Hepatocyte (in vitro differentiated cells): ENCODE measurements around the gene STK39. TPM values are rescaled to one million over a fixed set of nuclear protein-coding genes. Genes with fewer than 3 reads are reported as not detected.
A peak's percentile ranks its signal among the peaks of the same experiment; 100 is the strongest.

Experiments used
- DNase-seq: peaks from one replicate; pipeline ENCODE4 v3.0.0-alpha.2; 2016; ENCODE audit warnings: low spot score
- H2AFZ ChIP-seq: fragments of 200-600 bp; sonication (generic); 2 replicates; pipeline ENCODE4 v1.6.0; 2016; ENCODE audit warnings: antibody characterized with exemption, mild to moderate bottlenecking
- H3K27ac ChIP-seq: fragments of 200-600 bp; sonication (generic); 2 replicates; pipeline ENCODE4 v1.5.1; 2016; ENCODE audit warnings: mild to moderate bottlenecking
- H3K27me3 ChIP-seq: fragments of 200-600 bp; sonication (generic); 2 replicates; pipeline ENCODE4 v1.6.1; 2016
- H3K36me3 ChIP-seq: fragments of 200-600 bp; sonication (generic); replicated peaks from 2 replicates; pipeline ENCODE4 v1.5.1; 2016; ENCODE audit warnings: low read depth; ENCODE audit not compliant: insufficient read depth
- H3K4me1 ChIP-seq: fragments of 200-600 bp; sonication (generic); 2 replicates; pipeline ENCODE4 v1.5.1; 2016; ENCODE audit warnings: mild to moderate bottlenecking, moderate library complexity; ENCODE audit not compliant: insufficient read depth
- H3K4me2 ChIP-seq: fragments of 200-600 bp; sonication (generic); 2 replicates; pipeline ENCODE4 v1.6.0; 2016
- H3K4me3 ChIP-seq: fragments of 200-600 bp; sonication (generic); 2 replicates; pipeline ENCODE4 v1.5.1; 2016; ENCODE audit warnings: mild to moderate bottlenecking
- H3K79me2 ChIP-seq: fragments of 200-600 bp; sonication (generic); 2 replicates; pipeline ENCODE4 v1.6.0; 2017; ENCODE audit warnings: mild to moderate bottlenecking
- H3K9me2 ChIP-seq: fragments of 200-600 bp; sonication (generic); replicated peaks from 2 replicates; pipeline ENCODE4 v1.6.0; 2017; ENCODE audit warnings: mild to moderate bottlenecking; ENCODE audit not compliant: insufficient read depth
- H3K9me3 ChIP-seq: fragments of 200-600 bp; sonication (generic); 2 replicates; pipeline ENCODE4 v1.5.1; 2016; ENCODE audit warnings: low read depth, mild to moderate bottlenecking
- H4K20me1 ChIP-seq: fragments of 200-600 bp; sonication (generic); 2 replicates; pipeline ENCODE4 v1.6.0; 2016; ENCODE audit warnings: mild to moderate bottlenecking; ENCODE audit not compliant: insufficient read depth, poor library complexity, severe bottlenecking
- EZH2 ChIP-seq: fragments of 200-600 bp; sonication (generic); IDR thresholded peaks from 2 replicates; pipeline ENCODE4 v1.6.1; 2016; ENCODE audit warnings: antibody characterized with exemption, mild to moderate bottlenecking, borderline replicate concordance
- EZH2phosphoT487 ChIP-seq: fragments of 200-600 bp; sonication (generic); IDR thresholded peaks from one replicate; pipeline ENCODE4 v1.6.1; 2018; ENCODE audit warnings: antibody characterized with exemption, mild to moderate bottlenecking, low read depth, moderate library complexity; ENCODE audit not compliant: unreplicated experiment, severe bottlenecking
- WGBS: methylation state at CpG from one replicate; pipeline ENCODE4 v1.1.6; 2016; ENCODE audit warnings: low lambda C conversion rate; ENCODE audit errors: missing lambda C conversion rate; 5-methylcytosine and 5-hydroxymethylcytosine counted together
- polyA plus RNA-seq: library from polyadenylated mRNA; unstranded; fragments of >200 nt; fragmentation: Nextera tagmentation; extraction: Ambion mirVana; gene quantifications from 2 replicates; pipeline ENCODE4 v1.2.1, GENCODE V29; 2016
- total RNA-seq: library from RNA; depleted of rRNA; stranded (reverse); fragments of >200 nt; gene quantifications from 2 replicates; pipeline ENCODE4 v1.2.3, GENCODE V29; 2014
- TF ChIP-seq, protein P1 (sequence below): fragments of 200-600 bp; sonication (generic); IDR thresholded peaks from 2 replicates; pipeline ENCODE4 v1.5.1; 2016; ENCODE audit warnings: antibody characterized with exemption, mild to moderate bottlenecking; ENCODE audit not compliant: poor library complexity

Gene STK39
- total and polyA plus RNA-seq, 2 experiments from 2014 or later = 26.9 to 39.4 TPM

DNA sequence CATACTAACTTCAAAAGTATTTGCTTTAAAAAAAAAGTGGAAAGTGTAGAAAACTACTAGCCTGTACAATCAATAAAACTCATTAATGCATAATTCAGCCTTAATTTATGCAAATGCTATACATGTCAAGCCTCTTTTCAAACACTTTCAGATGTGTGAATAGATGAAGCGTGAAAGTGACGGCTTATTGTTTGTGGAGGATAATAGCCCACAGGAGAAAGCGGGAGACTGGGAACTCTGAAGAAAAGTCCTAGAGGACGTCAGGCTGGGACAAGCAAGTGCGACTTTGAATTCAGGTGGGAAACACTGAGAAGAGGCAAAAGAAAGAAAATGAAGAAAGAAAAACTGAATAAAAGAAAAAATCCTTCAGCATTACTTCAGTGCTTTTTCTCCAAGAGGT lies 108.5 kb downstream of the STK39 start:
- H3K27me3 ChIP-seq = no peaks in the 10 kb centered on the region
- H3K79me2 ChIP-seq = no peaks in the 10 kb centered on the region
- peaks cover 6% of the 10 kb centered on the region for H3K4me1 ChIP-seq
- H3K36me3 ChIP-seq = no peaks in the 10 kb centered on the region
- H3K9me2 ChIP-seq = no peaks in the 10 kb centered on the region
- H3K9me3 ChIP-seq = no peaks in the 10 kb centered on the region
- H3K4me3 ChIP-seq = no peak overlapping the region
- no peak overlapping the region for H3K4me2 ChIP-seq
- no peak overlapping the region for H3K27ac ChIP-seq
- 97% methylated on average over 5 of the region's 5 CpGs for WGBS
- no peaks in the 10 kb centered on the region for H4K20me1 ChIP-seq
- no peak for DNase-seq
- no peak overlapping the region for H2AFZ ChIP-seq
- TF ChIP-seq EZH2 = no peak
- TF ChIP-seq EZH2phosphoT487 = no peak
- TF ChIP-seq, protein P1, sequence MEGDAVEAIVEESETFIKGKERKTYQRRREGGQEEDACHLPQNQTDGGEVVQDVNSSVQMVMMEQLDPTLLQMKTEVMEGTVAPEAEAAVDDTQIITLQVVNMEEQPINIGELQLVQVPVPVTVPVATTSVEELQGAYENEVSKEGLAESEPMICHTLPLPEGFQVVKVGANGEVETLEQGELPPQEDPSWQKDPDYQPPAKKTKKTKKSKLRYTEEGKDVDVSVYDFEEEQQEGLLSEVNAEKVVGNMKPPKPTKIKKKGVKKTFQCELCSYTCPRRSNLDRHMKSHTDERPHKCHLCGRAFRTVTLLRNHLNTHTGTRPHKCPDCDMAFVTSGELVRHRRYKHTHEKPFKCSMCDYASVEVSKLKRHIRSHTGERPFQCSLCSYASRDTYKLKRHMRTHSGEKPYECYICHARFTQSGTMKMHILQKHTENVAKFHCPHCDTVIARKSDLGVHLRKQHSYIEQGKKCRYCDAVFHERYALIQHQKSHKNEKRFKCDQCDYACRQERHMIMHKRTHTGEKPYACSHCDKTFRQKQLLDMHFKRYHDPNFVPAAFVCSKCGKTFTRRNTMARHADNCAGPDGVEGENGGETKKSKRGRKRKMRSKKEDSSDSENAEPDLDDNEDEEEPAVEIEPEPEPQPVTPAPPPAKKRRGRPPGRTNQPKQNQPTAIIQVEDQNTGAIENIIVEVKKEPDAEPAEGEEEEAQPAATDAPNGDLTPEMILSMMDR = no peak

DNA sequence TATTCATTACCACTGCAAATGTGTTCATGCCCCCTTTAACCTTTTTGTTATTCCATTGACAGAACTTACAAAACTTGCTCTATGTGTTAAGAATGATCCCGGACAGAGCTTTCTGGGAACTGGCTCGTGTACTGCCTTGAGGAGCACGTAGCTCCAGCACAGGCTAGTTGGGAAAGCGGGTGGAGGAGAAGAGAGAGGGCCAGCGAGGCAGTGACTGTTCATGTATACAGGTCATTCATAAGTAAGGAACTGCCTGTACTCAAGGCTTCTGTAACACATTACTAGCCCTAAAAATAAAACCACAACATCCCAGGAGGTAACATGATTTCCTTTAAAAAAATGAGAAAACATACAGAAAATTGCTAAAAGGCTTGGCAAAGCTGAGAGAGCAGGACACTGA lies 109.0 kb downstream of the STK39 start:
- Histone ChIP-seq H4K20me1 (no peaks in the 10 kb centered on the region), H3K4me1 (peaks cover 6% of the 10 kb centered on the region), H3K9me3 (no peaks in the 10 kb centered on the region), H3K4me3 (no peak overlapping the region), H3K4me2 (no peak overlapping the region), H3K27ac (no peak overlapping the region), H3K9me2 (no peaks in the 10 kb centered on the region), H3K36me3 (no peaks in the 10 kb centered on the region), H3K79me2 (no peaks in the 10 kb centered on the region), H3K27me3 (no peaks in the 10 kb centered on the region), H2AFZ (no peak overlapping the region)
- no peak for TF ChIP-seq EZH2
- no peak for TF ChIP-seq EZH2phosphoT487
- TF ChIP-seq, protein P1 = no peak
- DNase-seq = no peak
- WGBS = 67% methylated on average over 5 of the region's 5 CpGs

DNA sequence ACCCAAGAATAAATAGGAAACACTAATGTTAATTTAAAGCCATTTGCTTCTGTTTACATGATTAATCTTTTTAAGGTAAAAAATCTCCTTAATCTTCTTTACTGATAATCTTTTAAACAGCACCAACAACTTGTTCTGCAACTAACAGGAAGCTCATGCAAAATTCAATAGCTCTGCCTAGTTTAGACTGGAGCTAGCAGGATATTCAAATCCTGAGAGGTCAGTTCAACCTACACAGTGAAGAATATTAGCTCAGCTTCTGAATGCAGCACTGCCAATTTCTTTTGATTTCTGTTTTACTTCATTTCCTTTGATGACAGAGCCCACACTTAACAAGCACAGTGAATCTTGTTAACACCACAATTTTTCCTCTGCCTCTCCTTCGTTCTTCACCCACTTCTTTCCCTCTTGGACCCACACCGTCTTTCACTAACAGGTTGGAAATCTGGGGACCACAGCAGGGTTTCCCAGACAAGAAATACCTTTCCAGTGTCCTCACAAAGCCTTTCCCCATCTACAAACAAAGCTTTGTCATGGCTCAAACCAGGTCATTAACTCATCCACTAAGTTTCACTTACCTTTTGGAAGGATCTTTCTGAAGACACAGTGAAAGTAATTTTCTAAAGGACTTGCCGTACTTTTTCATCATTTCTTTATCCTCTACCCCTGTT lies 109.8 kb downstream of the STK39 start:
- Histone ChIP-seq H3K9me2 (no peaks in the 10 kb centered on the region), H3K9me3 (no peaks in the 10 kb centered on the region), H4K20me1 (no peaks in the 10 kb centered on the region), H3K27ac (peak overlapping the region; percentile 38), H3K4me3 (no peak overlapping the region), H3K79me2 (no peaks in the 10 kb centered on the region), H3K36me3 (no peaks in the 10 kb centered on the region), H3K27me3 (no peaks in the 10 kb centered on the region), H3K4me2 (no peak overlapping the region), H2AFZ (no peak overlapping the region), H3K4me1 (peaks cover 6% of the 10 kb centered on the region)
- WGBS = 75% methylated on average over 3 of the region's 3 CpGs
- no peak for DNase-seq
- TF ChIP-seq, protein P1 = no peak
- TF ChIP-seq EZH2phosphoT487 (no peak), EZH2 (no peak)
